Cardiac fibroblast (primary cell): ENCODE results near the gene ABR.
"Not testable (repeated sequence)": the region's sequence is repeated elsewhere in the genome, so short reads cannot be mapped to it uniquely, and the experiment has no call there.

ENCODE experiments used
- DNase-seq, 2 donors: peaks; one replicate each; pipeline versions ENCODE4 v3.0.0 to v3.0.0-alpha.2; 2010; ENCODE audit warnings: low read depth in 2 of 2
- H3K4me3 ChIP-seq, 2 donors: replicated peaks in 1 of 2; 1 replicate in 1 of 2; 2 replicates in 1 of 2; pipeline ENCODE4 v1.5.1; 2011; ENCODE audit warnings: low read depth in 2 of 2, low read length in 2 of 2, mild to moderate bottlenecking in 2 of 2, moderate library complexity in 1 of 2
- CTCF ChIP-seq: IDR thresholded peaks from one replicate; pipeline ENCODE4 v1.5.1; 2011; ENCODE audit warnings: low read depth, mild to moderate bottlenecking, low read length, inconsistent platforms

Gene ABR

DNA sequence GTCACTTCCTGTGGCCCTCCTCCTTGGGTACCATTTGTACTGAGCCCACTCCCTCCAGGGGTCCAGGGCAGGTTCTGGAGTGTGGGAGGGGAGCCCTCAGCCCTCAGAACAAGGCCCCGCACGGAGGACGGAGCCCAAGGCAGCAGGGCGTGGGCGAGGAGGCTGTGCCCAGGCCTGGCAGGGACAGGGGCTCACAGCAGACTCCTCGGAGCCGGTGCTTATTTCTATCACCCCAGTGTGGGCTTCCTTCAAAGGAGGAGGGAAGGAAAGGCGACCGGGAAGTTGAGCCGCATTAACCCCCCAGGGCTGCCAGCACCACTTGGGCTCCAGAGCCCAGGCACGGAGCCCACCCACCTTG lies 54.0 kb downstream of the ABR start:
- H3K4me3 ChIP-seq = no peak overlapping the region
- no peak for DNase-seq
- TF ChIP-seq CTCF = no peak

- TF ChIP-seq CTCF = no peak
- no peak overlapping the region for H3K4me3 ChIP-seq
- no peak for DNase-seq
These were observed 54.6 kb downstream of the ABR start for GRCh38 chr17:1124896-1125787.

- no peak for DNase-seq
- no peak overlapping the region for H3K4me3 ChIP-seq
- no peak for TF ChIP-seq CTCF
These were observed 55.7 kb downstream of the ABR start for GRCh38 chr17:1123921-1124715.

DNA sequence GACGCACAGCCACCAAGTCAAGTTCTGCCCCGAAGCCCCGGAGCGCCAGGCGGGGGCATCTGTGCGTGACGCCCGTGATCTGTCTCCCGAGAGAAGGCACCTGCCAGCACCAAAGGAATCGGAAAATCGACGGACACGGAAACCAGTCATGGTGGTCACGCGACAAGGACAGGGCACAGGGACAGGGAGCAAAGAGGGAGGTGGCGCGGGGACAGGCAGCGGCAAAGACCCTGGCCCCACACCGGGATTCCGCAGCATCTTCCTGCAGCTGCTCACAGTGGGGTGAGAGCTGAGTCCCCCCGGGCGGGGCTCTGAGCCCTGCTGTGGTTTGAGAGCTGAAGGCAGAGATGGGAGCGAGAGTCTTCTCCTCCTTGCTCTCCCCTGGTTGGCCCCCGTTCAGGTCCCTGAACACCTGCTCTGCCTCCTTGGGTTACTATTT lies 56.4 kb downstream of the ABR start:
- H3K4me3 ChIP-seq = no peak overlapping the region
- DNase-seq = no peak
- TF ChIP-seq CTCF = no peak

DNA sequence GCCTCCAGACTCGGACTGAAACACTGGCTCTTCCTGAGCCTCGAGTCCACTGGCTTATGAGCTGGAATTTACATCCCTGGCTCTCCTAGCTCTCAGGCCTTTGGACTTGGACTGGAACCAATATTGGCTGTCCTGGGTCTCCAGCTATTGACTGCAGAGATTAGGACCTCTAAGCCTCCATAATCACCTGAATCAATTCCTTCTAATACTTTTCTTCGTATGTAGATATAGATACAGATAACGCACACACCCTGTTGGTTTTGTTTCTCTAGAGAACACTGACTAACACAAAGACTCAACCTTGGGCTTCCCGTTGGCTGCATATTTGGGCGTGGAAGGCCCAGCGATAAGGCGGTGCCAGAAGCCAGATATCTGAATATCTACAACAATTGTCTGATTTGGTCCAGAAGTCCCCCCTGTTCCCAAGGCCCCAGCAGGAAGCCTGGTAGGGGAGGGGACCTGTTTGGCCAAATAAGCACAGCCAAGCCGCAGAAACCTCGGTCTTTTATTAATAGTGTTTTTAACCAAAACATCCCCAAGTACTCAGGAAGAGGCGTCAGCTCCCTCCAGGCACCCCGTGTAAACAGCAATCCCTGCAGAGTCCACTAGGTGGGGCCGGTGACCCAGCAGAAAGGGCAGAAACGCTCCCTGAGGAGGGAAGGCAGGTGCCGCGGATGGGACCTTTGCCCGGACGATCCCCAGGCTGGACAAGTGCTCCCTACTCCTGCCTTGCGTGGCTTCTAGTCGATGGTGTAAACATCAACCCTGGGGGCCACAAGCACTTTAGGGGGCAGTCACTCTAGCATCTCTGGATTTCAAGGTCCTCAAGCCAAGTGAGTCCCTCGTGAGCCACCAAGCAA lies 57.0 kb downstream of the ABR start:
- DNase-seq = peak; percentile 74 to 81
- H3K4me3 ChIP-seq = no peak overlapping the region

DNA sequence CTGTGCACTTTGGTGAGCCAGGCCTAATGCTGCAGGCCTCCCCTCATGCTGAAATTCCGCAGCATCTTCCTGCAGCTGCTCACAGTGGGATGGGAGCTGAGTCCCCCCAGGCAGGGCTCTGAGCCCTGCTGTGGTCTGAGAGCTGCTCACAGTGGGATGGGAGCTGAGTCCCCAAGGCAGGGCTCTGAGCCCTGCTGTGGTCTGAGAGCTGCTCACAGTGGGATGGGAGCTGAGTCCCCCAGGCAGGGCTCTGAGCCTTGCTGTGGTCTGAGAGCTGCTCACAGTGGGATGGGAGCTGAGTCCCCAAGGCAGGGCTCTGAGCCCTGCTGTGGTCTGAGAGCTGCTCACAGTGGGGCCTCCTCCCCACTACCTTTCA lies 58.4 kb downstream of the ABR start:
- not testable (repeated sequence) for H3K4me3 ChIP-seq

More for the DNA sequence above, 57.0 kb downstream of the ABR start:
- TF ChIP-seq CTCF = peak; percentile 92

More for the DNA sequence above, 58.4 kb downstream of the ABR start:
- DNase-seq = not testable (repeated sequence)
